ENCODE results near the gene WDR44. TPM values are rescaled to one million over a fixed set of nuclear protein-coding genes. Genes with fewer than 3 reads are reported as not detected.
"Not testable (repeated sequence)": the region's sequence is repeated elsewhere in the genome, so short reads cannot be mapped to it uniquely, and the experiment has no call there.

WDR44 gene
- total and polyA plus RNA-seq, 7 donors = 3.0 to 23.2 (median 17.0) TPM

- DNase-seq = no peak
- intact Hi-C loops (cut with DNase I) = no loop called here
- Histone ChIP-seq H3K27me3 (no peaks in the 10 kb centered on the region), H3K36me3 (no peaks in the 10 kb centered on the region), H3K4me3 (no peak overlapping the region), H3K9me3 (no peaks in the 10 kb centered on the region), H3K4me1 (no peaks in the 10 kb centered on the region), H3K27ac (no peak overlapping the region)
- TF ChIP-seq POLR2AphosphoS5 (IDR thresholded peaks at IDR 0.05) (no peak), CTCF (IDR thresholded peaks at IDR 0.05) (no peak), EP300 (IDR thresholded peaks at IDR 0.05) (no peak), POLR2A (IDR thresholded peaks at IDR 0.05) (no peak)
- WGBS, 2 donors = 84 to 88% methylated on average over 9 of the region's 9 CpGs
These were observed 138.5 kb downstream of the WDR44 start for GRCh38 chrX:118484216-118484903.

GRCh38 chrX:118486693-118487092, 140.8 kb downstream of the WDR44 start:
- intact Hi-C loops (cut with DNase I); H3K9me3 ChIP-seq; H3K4me3 ChIP-seq; H3K36me3 ChIP-seq; H3K27me3 ChIP-seq; H3K4me1 ChIP-seq; H3K27ac ChIP-seq; DNase-seq: not testable (repeated sequence)
- WGBS, 2 donors = 94% methylated on average over 1 of the region's 1 CpG

- peaks cover 0 to 13% (median 2%) of the 10 kb centered on the region in 4 donors for H3K4me1 ChIP-seq
- no peak for TF ChIP-seq CTCF (IDR thresholded peaks at IDR 0.05)
- TF ChIP-seq EP300 (IDR thresholded peaks at IDR 0.05) = no peak
- TF ChIP-seq POLR2AphosphoS5 (IDR thresholded peaks at IDR 0.05) = no peak
- TF ChIP-seq POLR2A (IDR thresholded peaks at IDR 0.05) = no peak
- no peaks in the 10 kb centered on the region for H3K36me3 ChIP-seq
- no peak for DNase-seq
- H3K9me3 ChIP-seq = no peaks in the 10 kb centered on the region
- intact Hi-C loops (cut with DNase I) = loop anchor here (10.0 kb wide), 3 partner anchors 72 to 742 kb away; partner anchors contain the start of gene PGRMC1
- 96 to 97% methylated on average over 3 of the region's 3 CpGs for WGBS, 2 donors
- no peak overlapping the region for H3K27ac ChIP-seq
- no peaks in the 10 kb centered on the region for H3K27me3 ChIP-seq
- H3K4me3 ChIP-seq = no peak overlapping the region
These were observed 147.1 kb downstream of the WDR44 start for GRCh38 chrX:118493016-118493415.

GRCh38 chrX:118493653-118494297, 147.9 kb downstream of the WDR44 start:
- Histone ChIP-seq H3K27ac (peak overlapping the region in 2 of 4 donors; percentile 90 to 93), H3K36me3 (no peaks in the 10 kb centered on the region), H3K4me1 (peaks cover 0 to 17% (median 2%) of the 10 kb centered on the region in 4 donors), H3K4me3 (no peak overlapping the region), H3K27me3 (no peaks in the 10 kb centered on the region), H3K9me3 (no peaks in the 10 kb centered on the region)
- intact Hi-C loops (cut with DNase I) = loop anchor here (10.0 kb wide), 3 partner anchors 71 to 741 kb away; partner anchors contain the start of gene PGRMC1
- TF ChIP-seq CTCF (IDR thresholded peaks at IDR 0.05) = no peak
- TF ChIP-seq POLR2A (IDR thresholded peaks at IDR 0.05) = no peak
- TF ChIP-seq EP300 (IDR thresholded peaks at IDR 0.05) = no peak
- 94 to 95% methylated on average over 3 of the region's 3 CpGs for WGBS, 2 donors
- no peak for DNase-seq

GRCh38 chrX:118495061-118495921, 149.4 kb downstream of the WDR44 start, which contains the start of gene DOCK11:
Gene DOCK11, plus strand, starts transcription at chrX:118495815. Its CDS starts 157 bp downstream, at chrX:118495972.
- Histone ChIP-seq H3K4me1 (peaks cover 0 to 17% (median 2%) of the 10 kb centered on the region in 4 donors), H3K27me3 (no peaks in the 10 kb centered on the region), H3K27ac (peak within 1 kb of the TSS; percentile 86 to 93 (median 90)), H3K9me3 (no peaks in the 10 kb centered on the region), H3K36me3 (no peaks in the 10 kb centered on the region), H3K4me3 (peak within 1 kb of the TSS; percentile 73 to 88 (median 81))
- TF ChIP-seq POLR2A (IDR thresholded peaks at IDR 0.05) (no peak), POLR2AphosphoS5 (IDR thresholded peaks at IDR 0.05) (peak; percentile 63 to 91 (median 74))
- DNase-seq = peak; percentile 95
- intact Hi-C loops (cut with DNase I) = loop anchor here (5.0 to 10.0 kb wide), 5 partner anchors 70 to 740 kb away; partner anchors contain the start of genes IL13RA1, PGRMC1 and WDR44
- 7 to 11% methylated on average over 60 to 64 of the region's 64 CpGs for WGBS, 2 donors
